Neural crest cell (in vitro differentiated cells): ENCODE measurements around the gene C17orf50. TPM values are rescaled to one million over a fixed set of nuclear protein-coding genes. Genes with fewer than 3 reads are reported as not detected.

Experiments used
- DNase-seq: peaks from one replicate; pipeline ENCODE4 v3.0.0; 2021; ENCODE audit warnings: low read depth, mixed read lengths, low spot score
- H3K27ac Mint-ChIP-seq: one replicate; pipeline ENCODE4 v1.8.0; 2021; ENCODE audit warnings: mild to moderate bottlenecking, mixed read lengths; ENCODE audit not compliant: unreplicated experiment
- H3K27me3 Mint-ChIP-seq: 2 replicates; pipeline ENCODE4 v1.8.0; 2021; ENCODE audit warnings: low read depth, mild to moderate bottlenecking, mixed read lengths
- H3K36me3 Mint-ChIP-seq: 2 replicates; pipeline ENCODE4 v1.8.0; 2021; ENCODE audit warnings: low read depth, mild to moderate bottlenecking, mixed read lengths
- H3K4me1 Mint-ChIP-seq: 2 replicates; pipeline ENCODE4 v1.8.0; 2021; ENCODE audit warnings: mixed read lengths
- H3K4me3 Mint-ChIP-seq: one replicate; pipeline ENCODE4 v1.8.0; 2021; ENCODE audit warnings: mild to moderate bottlenecking, mixed read lengths
- H3K9me3 Mint-ChIP-seq: 2 replicates; pipeline ENCODE4 v1.8.0; 2021; ENCODE audit warnings: mixed read lengths
- long read RNA-seq: library from polyadenylated mRNA; unstranded; transcript quantifications from one replicate; pipeline ENCODE4 v2.0.0, GENCODE V29; 2020
- total RNA-seq: library from RNA; stranded (reverse); gene quantifications from 2 replicates; pipeline ENCODE4 v1.2.1, GENCODE V29; 2021
- TF ChIP-seq, protein P1 (sequence below): fragments of 200-600 bp; sonication (generic); conservative IDR thresholded peaks from 2 replicates; pipeline ENCODE4 v1.5.0; 2021; ENCODE audit warnings: antibody characterized with exemption, mild to moderate bottlenecking

Gene C17orf50
- 0.23 TPM in 1 of 2 replicates, not detected in the other for total RNA-seq
- long read RNA-seq, result 0 reads

DNA sequence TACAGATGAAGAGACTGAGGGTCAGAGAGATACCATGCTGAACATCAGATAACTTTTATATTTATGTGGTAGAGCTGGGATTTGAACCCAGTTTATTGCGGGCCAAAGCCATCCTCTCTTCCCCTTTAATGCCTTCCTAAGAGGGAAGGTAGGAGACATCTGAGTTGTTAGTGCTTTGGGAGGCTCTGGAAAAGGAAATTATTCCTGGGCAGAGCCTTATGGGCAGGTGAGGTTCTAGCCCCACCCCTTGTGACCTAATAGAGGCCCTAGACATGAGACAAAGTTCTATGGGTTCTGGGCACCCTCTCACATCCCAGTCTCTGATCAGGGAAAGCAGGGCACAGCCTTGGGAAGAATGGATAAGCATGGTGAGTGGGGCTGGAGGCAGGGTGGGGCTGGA lies at the start of gene C17orf50:
Gene C17orf50, plus strand, starts transcription at position 301 of the 400 bp plus-strand sequence. Its CDS starts 55 bp downstream, at position 356.
- Mint-ChIP-seq H3K27ac (no peak within 1 kb of the TSS), H3K9me3 (no peaks in the 10 kb centered on the region), H3K36me3 (no peaks in the 10 kb centered on the region), H3K4me3 (no peak within 1 kb of the TSS), H3K4me1 (peaks cover 12% of the 10 kb centered on the region), H3K27me3 (no peaks in the 10 kb centered on the region)
- no peak for DNase-seq
- TF ChIP-seq, protein P1, sequence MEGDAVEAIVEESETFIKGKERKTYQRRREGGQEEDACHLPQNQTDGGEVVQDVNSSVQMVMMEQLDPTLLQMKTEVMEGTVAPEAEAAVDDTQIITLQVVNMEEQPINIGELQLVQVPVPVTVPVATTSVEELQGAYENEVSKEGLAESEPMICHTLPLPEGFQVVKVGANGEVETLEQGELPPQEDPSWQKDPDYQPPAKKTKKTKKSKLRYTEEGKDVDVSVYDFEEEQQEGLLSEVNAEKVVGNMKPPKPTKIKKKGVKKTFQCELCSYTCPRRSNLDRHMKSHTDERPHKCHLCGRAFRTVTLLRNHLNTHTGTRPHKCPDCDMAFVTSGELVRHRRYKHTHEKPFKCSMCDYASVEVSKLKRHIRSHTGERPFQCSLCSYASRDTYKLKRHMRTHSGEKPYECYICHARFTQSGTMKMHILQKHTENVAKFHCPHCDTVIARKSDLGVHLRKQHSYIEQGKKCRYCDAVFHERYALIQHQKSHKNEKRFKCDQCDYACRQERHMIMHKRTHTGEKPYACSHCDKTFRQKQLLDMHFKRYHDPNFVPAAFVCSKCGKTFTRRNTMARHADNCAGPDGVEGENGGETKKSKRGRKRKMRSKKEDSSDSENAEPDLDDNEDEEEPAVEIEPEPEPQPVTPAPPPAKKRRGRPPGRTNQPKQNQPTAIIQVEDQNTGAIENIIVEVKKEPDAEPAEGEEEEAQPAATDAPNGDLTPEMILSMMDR, result no peak

DNA sequence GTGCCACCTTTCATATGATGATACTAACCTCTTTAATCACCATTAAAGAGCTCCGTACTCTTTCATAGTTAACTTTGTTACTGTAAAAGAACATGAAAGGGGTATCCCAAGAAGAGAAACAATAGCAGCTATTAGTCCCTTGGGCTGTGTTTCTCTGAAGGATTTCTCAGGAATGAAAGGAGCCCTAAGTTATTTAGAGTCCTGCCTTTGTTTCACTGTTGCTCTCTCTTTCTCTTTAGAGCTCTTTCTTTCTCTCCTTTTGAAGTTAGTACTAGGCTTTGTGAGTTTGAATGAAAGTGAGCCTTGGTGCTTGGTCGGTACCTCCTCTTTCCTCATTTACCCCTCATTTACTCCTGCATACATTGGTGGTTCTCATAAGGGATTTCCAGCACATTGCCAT lies 49.7 kb upstream of the C17orf50 start:
- peaks cover 4% of the 10 kb centered on the region for H3K4me1 Mint-ChIP-seq
- H3K27ac Mint-ChIP-seq, result peak overlapping the region; percentile 92
- H3K36me3 Mint-ChIP-seq, result peaks cover 3% of the 10 kb centered on the region
- H3K4me3 Mint-ChIP-seq, result peak overlapping the region; percentile 9
- no peak for DNase-seq
- no peaks in the 10 kb centered on the region for H3K27me3 Mint-ChIP-seq
- TF ChIP-seq, protein P1, result no peak
- H3K9me3 Mint-ChIP-seq, result no peaks in the 10 kb centered on the region

DNA sequence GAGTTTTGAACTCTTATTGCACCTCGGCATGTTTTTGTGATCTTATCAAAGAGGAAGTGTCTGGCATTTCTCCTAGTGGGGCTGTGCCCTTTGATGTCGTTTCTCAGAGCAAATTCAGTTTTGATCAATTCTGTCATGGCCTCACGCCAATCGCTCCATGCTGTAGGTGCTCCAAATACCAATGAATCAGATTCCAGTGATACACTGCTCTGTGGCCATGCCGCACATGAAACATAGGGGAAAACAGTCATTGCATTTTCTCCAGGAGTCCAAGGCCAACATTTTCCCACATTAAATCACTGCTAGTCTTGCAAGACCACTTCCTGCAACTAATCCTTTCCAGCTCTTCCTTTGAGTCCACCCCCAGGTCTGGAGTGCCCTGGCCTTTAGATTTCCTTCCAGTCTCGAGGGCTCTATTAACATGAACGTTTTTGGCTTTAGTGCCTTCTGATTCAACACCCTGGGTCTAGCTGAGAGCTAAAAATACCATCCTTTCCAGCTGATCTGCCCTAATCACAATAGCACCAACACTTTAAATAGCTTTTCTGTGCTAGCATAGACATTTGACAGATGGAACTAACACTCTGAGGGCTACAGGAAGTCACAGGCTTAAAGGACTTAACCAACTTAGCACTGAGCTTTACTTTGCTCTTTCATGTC lies 47.5 kb upstream of the C17orf50 start:
- H3K27me3 Mint-ChIP-seq, result no peaks in the 10 kb centered on the region
- H3K27ac Mint-ChIP-seq, result no peak overlapping the region
- H3K36me3 Mint-ChIP-seq, result peaks cover 3% of the 10 kb centered on the region
- peaks cover 4% of the 10 kb centered on the region for H3K4me1 Mint-ChIP-seq
- no peak overlapping the region for H3K4me3 Mint-ChIP-seq
- DNase-seq, result no peak
- TF ChIP-seq, protein P1, result no peak
- no peaks in the 10 kb centered on the region for H3K9me3 Mint-ChIP-seq

DNA sequence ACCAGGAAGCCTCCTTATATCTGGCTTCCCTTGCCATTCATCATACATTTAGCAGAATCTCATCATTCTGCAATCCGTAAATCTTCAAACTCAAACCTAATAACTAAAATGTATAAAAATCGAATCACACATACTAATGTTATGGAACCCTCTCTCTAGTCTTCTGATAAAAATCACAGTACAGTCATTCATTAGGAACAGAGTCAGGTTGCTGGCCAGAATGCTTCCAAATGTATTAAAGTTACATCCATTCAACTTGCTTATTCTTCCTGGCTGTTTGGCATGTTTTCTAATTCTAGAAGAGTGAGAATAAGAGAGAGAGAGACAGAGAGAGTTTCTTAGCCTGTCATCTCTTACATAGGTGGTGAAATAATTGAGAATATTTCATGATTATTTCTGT lies 45.7 kb upstream of the C17orf50 start:
- H3K4me1 Mint-ChIP-seq, result peaks cover 4% of the 10 kb centered on the region
- TF ChIP-seq, protein P1, result no peak
- DNase-seq, result no peak
- H3K36me3 Mint-ChIP-seq, result peaks cover 8% of the 10 kb centered on the region
- no peaks in the 10 kb centered on the region for H3K9me3 Mint-ChIP-seq
- H3K4me3 Mint-ChIP-seq, result no peak overlapping the region
- no peaks in the 10 kb centered on the region for H3K27me3 Mint-ChIP-seq
- H3K27ac Mint-ChIP-seq, result no peak overlapping the region

DNA sequence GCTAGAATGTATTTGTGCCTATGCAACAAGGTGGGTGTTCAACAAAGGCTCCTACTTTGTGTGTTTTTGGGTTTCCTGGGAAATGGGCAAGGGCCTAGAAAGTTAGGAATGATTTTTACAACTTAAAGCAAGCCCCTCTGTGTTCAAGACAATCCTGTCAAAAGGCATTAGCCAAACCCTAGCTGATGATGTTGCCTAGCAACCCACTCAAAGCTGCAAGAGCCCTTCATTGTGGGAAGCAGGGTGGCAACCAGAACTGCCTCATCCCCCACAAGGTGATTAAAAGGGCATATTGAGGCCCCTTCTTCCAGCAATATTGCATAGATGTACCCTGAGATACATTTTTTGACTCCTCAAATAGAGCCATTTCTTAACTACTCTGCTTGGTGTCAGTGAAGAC lies 45.3 kb upstream of the C17orf50 start:
- H3K4me3 Mint-ChIP-seq, result no peak overlapping the region
- no peak overlapping the region for H3K27ac Mint-ChIP-seq
- DNase-seq, result no peak
- peaks cover 10% of the 10 kb centered on the region for H3K36me3 Mint-ChIP-seq
- H3K4me1 Mint-ChIP-seq, result peaks cover 4% of the 10 kb centered on the region
- no peaks in the 10 kb centered on the region for H3K27me3 Mint-ChIP-seq
- no peaks in the 10 kb centered on the region for H3K9me3 Mint-ChIP-seq
- TF ChIP-seq, protein P1, result no peak
